Testis (tissue), 3 donors: ENCODE measurements around the gene P2RX7. TPM values are rescaled to one million over a fixed set of nuclear protein-coding genes. Genes with fewer than 3 reads are reported as not detected.
"Not testable (repeated sequence)": the region's sequence is repeated elsewhere in the genome, so short reads cannot be mapped to it uniquely, and the experiment has no call there.

Source experiments
- DNase-seq: peaks from one replicate; pipeline ENCODE4 v3.0.0-alpha.2; 2019
- H3K27ac ChIP-seq, 2 donors: fragments of 200-600 bp; sonication (generic); one replicate each; pipeline ENCODE4 v1.5.1; 2019
- H3K27me3 ChIP-seq: fragments of 200-600 bp; sonication (generic); one replicate; pipeline ENCODE4 v1.5.1; 2019
- H3K36me3 ChIP-seq: fragments of 200-600 bp; sonication (generic); one replicate; pipeline ENCODE4 v1.5.1; 2017; ENCODE audit warnings: low read depth; ENCODE audit errors: missing control alignments
- H3K4me1 ChIP-seq: fragments of 200-600 bp; sonication (generic); one replicate; pipeline ENCODE4 v1.5.1; 2019
- H3K4me3 ChIP-seq, 2 donors: fragments of 200-600 bp; sonication (generic); one replicate each; pipeline ENCODE4 v1.5.1; 2017 to 2019
- H3K9me3 ChIP-seq: fragments of 200-600 bp; sonication (generic); one replicate; pipeline ENCODE4 v1.5.1; 2017
- POLR2A ChIP-seq: fragments of 450-650 bp; IDR thresholded peaks from one replicate; pipeline ENCODE4 v1.6.1; 2017; ENCODE audit warnings: antibody characterized with exemption, mild to moderate bottlenecking, moderate library complexity
- WGBS, 2 donors: methylation state at CpG; one replicate each; pipeline ENCODE4 v1.1.5; 2018; 5-methylcytosine and 5-hydroxymethylcytosine counted together
- intact Hi-C: fragments of 100-400 bp; cut with DNase I; formaldehyde crosslinking; loops from one replicate; pipeline ENCODE4 v1.15.1; 2023; ENCODE audit warnings: low total_unique reads
- polyA plus RNA-seq: library from polyadenylated mRNA; stranded (reverse); fragments of 350-450 nt; fragmentation: Illumina TruSeq; extraction: RNeasy Lipid Tissue Mini Kit (QIAGEN cat#74804); gene quantifications from one replicate; pipeline ENCODE4 v1.2.3, GENCODE V29; 2014; ENCODE audit warnings: low read depth, low replicate concordance; ENCODE audit not compliant: insufficient read depth
- total RNA-seq, 2 donors: library from RNA; depleted of rRNA; stranded (reverse); fragments of >200 nt; gene quantifications; one replicate each; pipeline ENCODE4 v1.2.3, GENCODE V29; 2016
- TF ChIP-seq, protein P1 (sequence below), 3 experiments: fragments of 450-650 bp in 2 of 3; fragments of 200-600 bp in 1 of 3; sonication (generic) in 1 of 3; IDR thresholded peaks; one replicate each; pipeline ENCODE4 v1.5.1; 2016 to 2019; ENCODE audit warnings: antibody characterized with exemption in 3 of 3, mild to moderate bottlenecking in 2 of 3, moderate library complexity in 1 of 3

The P2RX7 gene
- total and polyA plus RNA-seq, 3 donors from 2014 or later: 3.0 to 12.8 (median 5.6) TPM

DNA sequence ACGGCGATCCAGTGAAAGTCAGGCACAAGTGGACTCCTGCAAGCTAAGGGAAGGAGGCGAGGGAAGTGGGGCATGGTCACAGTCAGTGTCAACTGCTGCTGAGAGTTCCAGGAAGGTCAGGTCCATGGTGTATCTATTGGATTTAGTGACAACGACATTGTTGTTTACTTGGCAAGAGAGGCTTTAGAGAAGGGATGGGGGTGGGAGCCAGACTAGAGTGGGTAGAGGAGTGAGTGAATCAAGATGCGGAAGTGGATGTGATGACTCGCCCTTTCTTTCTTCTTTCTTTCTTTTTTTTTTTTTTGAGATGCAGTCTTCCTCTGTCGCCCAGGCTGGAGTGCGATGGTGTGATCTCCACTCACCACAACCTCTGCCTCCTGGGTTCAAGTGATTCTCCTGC is 12.5 kb downstream of the P2RX7 start:
- Histone ChIP-seq H3K4me3 (no peak overlapping the region), H3K9me3 (no peaks in the 10 kb centered on the region), H3K4me1 (no peaks in the 10 kb centered on the region), H3K27me3 (no peaks in the 10 kb centered on the region), H3K36me3 (no peaks in the 10 kb centered on the region), H3K27ac (no peak overlapping the region)
- 87 to 89% methylated on average over 8 of the region's 8 CpGs for WGBS, 2 donors
- DNase-seq: no peak
- intact Hi-C loops: no loop called here
- TF ChIP-seq, protein P1, sequence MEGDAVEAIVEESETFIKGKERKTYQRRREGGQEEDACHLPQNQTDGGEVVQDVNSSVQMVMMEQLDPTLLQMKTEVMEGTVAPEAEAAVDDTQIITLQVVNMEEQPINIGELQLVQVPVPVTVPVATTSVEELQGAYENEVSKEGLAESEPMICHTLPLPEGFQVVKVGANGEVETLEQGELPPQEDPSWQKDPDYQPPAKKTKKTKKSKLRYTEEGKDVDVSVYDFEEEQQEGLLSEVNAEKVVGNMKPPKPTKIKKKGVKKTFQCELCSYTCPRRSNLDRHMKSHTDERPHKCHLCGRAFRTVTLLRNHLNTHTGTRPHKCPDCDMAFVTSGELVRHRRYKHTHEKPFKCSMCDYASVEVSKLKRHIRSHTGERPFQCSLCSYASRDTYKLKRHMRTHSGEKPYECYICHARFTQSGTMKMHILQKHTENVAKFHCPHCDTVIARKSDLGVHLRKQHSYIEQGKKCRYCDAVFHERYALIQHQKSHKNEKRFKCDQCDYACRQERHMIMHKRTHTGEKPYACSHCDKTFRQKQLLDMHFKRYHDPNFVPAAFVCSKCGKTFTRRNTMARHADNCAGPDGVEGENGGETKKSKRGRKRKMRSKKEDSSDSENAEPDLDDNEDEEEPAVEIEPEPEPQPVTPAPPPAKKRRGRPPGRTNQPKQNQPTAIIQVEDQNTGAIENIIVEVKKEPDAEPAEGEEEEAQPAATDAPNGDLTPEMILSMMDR (IDR thresholded peaks at IDR 0.05): no peak
- TF ChIP-seq POLR2A: no peak

DNA sequence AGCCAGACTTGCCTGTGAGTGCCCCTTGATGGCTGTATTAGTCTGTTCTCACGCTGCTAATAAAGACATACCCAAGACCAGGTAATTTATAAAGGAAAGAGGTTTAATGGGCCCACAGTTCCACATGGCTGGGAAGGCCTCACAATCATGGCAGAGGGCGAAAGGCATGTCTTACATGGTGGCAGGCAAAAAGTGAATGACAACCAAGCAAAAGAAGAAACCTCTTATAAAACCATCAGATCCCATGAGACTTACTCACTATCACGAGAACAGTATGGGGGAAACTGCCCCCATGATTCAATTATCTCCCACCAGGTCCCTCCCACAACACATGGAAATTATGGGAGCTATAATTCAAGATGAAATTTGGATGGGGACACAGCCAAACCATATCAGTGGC is 16.6 kb downstream of the P2RX7 start:
- H3K9me3 ChIP-seq, H3K27me3 ChIP-seq, H3K4me1 ChIP-seq, intact Hi-C loops, H3K4me3 ChIP-seq, DNase-seq, H3K36me3 ChIP-seq, H3K27ac ChIP-seq: not testable (repeated sequence)
- WGBS, 2 donors: 90 to 95% methylated on average over 3 of the region's 3 CpGs

DNA sequence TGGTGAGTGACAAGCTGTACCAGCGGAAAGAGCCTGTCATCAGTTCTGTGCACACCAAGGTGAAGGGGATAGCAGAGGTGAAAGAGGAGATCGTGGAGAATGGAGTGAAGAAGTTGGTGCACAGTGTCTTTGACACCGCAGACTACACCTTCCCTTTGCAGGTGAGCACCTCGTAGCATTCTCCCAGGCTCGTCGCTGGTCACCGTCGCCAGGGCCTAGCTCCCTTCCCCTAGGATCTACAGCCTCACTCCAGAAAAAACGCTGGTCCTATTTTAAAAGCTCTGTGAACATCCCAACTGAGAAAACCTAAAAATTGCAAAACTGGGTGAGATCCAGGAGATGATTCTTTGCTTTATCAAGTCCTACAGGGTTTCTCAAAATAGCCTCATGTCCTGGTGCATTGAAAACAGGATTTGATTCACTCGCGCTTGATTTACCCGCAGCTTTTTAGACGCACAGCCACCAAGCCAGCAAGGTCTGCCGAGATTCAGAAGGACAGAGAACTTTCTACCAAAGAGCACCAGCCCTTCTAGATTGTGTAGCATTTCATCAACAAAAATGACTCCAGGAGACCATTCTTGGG is 22.2 kb downstream of the P2RX7 start:
- intact Hi-C loops: no loop called here
- no peak for TF ChIP-seq POLR2A
- TF ChIP-seq, protein P1 (IDR thresholded peaks at IDR 0.05): no peak
- no peak overlapping the region for H3K27ac ChIP-seq
- WGBS, 2 donors: 87 to 89% methylated on average over 14 of the region's 14 CpGs
- H3K36me3 ChIP-seq: no peaks in the 10 kb centered on the region
- no peaks in the 10 kb centered on the region for H3K27me3 ChIP-seq
- peaks cover 8% of the 10 kb centered on the region for H3K4me1 ChIP-seq
- no peak overlapping the region for H3K4me3 ChIP-seq
- no peaks in the 10 kb centered on the region for H3K9me3 ChIP-seq
- DNase-seq: no peak

DNA sequence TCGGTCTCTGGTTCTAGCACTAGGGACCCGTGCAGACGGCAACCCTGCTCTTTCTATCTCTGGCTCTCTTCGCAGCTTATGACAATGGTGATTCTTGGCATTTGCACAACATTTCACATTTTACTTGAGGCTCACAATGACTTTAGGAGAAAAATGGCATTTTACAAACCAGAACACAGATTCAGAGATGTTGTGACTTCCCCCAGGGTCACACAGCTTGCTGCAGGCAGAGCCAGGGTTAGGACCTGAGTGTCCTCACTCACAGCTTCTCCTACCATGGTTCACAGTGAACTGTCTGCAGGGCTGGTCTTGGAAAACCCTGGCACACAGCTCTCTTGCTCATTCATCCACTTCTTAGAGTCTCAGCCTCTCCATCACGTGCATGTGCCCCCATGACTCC is 23.7 kb downstream of the P2RX7 start:
- no peaks in the 10 kb centered on the region for H3K27me3 ChIP-seq
- DNase-seq: no peak
- TF ChIP-seq POLR2A: no peak
- TF ChIP-seq, protein P1 (IDR thresholded peaks at IDR 0.05): no peak
- no peak overlapping the region for H3K4me3 ChIP-seq
- no peaks in the 10 kb centered on the region for H3K36me3 ChIP-seq
- peaks cover 8% of the 10 kb centered on the region for H3K4me1 ChIP-seq
- WGBS, 2 donors: 85 to 94% methylated on average over 5 of the region's 5 CpGs
- no peaks in the 10 kb centered on the region for H3K9me3 ChIP-seq
- intact Hi-C loops: no loop called here
- H3K27ac ChIP-seq: no peak overlapping the region

DNA sequence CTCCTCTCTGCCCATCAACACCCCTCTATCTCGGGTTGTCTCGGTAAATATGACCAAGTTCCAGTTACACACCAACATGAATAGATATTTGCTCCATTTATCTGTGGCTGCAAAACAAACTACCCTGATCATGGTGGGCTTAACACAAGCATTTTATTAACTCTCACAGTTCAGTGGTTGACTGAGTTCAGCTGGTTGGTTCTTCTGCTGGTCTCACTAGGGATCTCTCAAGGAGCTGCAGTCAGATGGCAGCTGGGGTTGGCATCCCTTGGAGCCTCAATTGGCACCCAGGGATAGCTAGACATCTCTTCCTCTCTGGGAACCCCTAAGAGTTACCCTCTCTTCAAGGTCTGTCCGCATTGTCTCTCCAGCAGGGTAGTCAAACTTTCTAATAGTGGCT is 25.4 kb downstream of the P2RX7 start:
- DNase-seq: no peak
- no peaks in the 10 kb centered on the region for H3K27me3 ChIP-seq
- H3K4me1 ChIP-seq: peaks cover 8% of the 10 kb centered on the region
- peak overlapping the region in 1 of 2 donors; percentile 28 for H3K27ac ChIP-seq
- intact Hi-C loops: no loop called here
- no peak overlapping the region for H3K4me3 ChIP-seq
- no peaks in the 10 kb centered on the region for H3K9me3 ChIP-seq
- WGBS, 2 donors: 98 to 100% methylated on average over 3 of the region's 3 CpGs
- H3K36me3 ChIP-seq: no peaks in the 10 kb centered on the region
- TF ChIP-seq POLR2A: no peak
- TF ChIP-seq, protein P1 (IDR thresholded peaks at IDR 0.05): no peak

DNA sequence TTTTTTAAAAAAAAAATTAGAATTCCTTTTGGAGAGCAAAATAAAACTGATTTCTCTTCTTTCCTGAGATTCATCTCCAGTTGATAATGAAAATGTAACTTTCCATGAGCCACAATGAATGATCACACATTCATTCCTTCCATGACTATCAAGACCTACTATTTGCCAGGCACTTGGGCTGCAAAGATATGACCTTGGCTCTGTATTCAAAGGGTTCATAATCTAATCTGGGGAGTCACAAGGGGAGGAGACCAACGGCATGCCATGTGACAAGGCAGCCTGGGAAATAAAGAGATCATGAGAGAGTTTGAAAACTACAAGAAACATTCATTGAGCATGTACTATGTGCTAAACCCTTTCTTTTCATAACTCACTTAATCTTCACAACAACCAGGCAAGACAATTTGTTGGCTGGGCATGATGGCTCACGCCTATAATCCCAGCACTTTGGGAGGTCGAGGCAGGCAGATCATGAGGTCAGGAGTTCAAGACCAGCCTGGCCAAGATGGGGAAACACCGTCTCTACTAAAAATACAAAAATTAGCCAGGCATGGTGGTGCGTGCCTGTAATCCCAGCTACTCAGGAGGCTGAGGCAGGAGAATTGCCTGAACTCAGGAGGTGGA is 26.2 kb downstream of the P2RX7 start:
- H3K36me3 ChIP-seq, H3K4me3 ChIP-seq, H3K4me1 ChIP-seq, H3K27me3 ChIP-seq, intact Hi-C loops, H3K9me3 ChIP-seq: not testable (repeated sequence)
- DNase-seq: peak; percentile 76
- peak overlapping the region; percentile 22 to 73 for H3K27ac ChIP-seq
- 82 to 85% methylated on average over 5 of the region's 5 CpGs for WGBS, 2 donors
